ENCODE data around the gene GSG1L.

Gene GSG1L

GRCh38 chr16:27824786-27825185 is 238.7 kb downstream of the GSG1L start:
- TF ChIP-seq CREB1 (IDR thresholded peaks at IDR 0.05; ENCODE audit: low read depth) = no peak
- TF ChIP-seq RAD21 (IDR thresholded peaks at IDR 0.05; ENCODE audit: low read depth) = no peak
- no peak for TF ChIP-seq CEBPB (IDR thresholded peaks at IDR 0.05)
- TF ChIP-seq, protein P1, sequence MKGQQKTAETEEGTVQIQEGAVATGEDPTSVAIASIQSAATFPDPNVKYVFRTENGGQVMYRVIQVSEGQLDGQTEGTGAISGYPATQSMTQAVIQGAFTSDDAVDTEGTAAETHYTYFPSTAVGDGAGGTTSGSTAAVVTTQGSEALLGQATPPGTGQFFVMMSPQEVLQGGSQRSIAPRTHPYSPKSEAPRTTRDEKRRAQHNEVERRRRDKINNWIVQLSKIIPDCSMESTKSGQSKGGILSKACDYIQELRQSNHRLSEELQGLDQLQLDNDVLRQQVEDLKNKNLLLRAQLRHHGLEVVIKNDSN (IDR thresholded peaks at IDR 0.05) = no peak
- no peak for TF ChIP-seq FOXM1 (IDR thresholded peaks at IDR 0.05; ENCODE audit: borderline replicate concordance, low read depth)
- TF ChIP-seq TAF1 (IDR thresholded peaks at IDR 0.05; ENCODE audit: low read depth) = no peak
- TF ChIP-seq EP300 (IDR thresholded peaks at IDR 0.05; ENCODE audit: borderline replicate concordance) = no peak
- TF ChIP-seq ZBTB7A (IDR thresholded peaks at IDR 0.05; ENCODE audit: low read depth) = no peak
- TF ChIP-seq NFIC (IDR thresholded peaks at IDR 0.05) = no peak
- no peak for TF ChIP-seq EGR1 (IDR thresholded peaks at IDR 0.05)
- TF ChIP-seq MAX (IDR thresholded peaks at IDR 0.05) = no peak
- TF ChIP-seq TEAD4 (IDR thresholded peaks at IDR 0.05) = no peak

- TF ChIP-seq CREB1 (IDR thresholded peaks at IDR 0.05; ENCODE audit: low read depth) (no peak), TCF12 (IDR thresholded peaks at IDR 0.05; ENCODE audit: low read depth) (no peak), TAF1 (IDR thresholded peaks at IDR 0.05; ENCODE audit: low read depth) (no peak), MAX (IDR thresholded peaks at IDR 0.05) (no peak), NFIC (IDR thresholded peaks at IDR 0.05) (no peak), YY1 (IDR thresholded peaks at IDR 0.05; ENCODE audit: low read depth) (no peak), CEBPB (IDR thresholded peaks at IDR 0.05) (no peak), EGR1 (IDR thresholded peaks at IDR 0.05) (no peak), RAD21 (IDR thresholded peaks at IDR 0.05; ENCODE audit: low read depth) (no peak), FOXM1 (IDR thresholded peaks at IDR 0.05; ENCODE audit: borderline replicate concordance, low read depth) (no peak), TEAD4 (IDR thresholded peaks at IDR 0.05) (no peak)
- TF ChIP-seq, protein P1 (IDR thresholded peaks at IDR 0.05) = no peak
- TF ChIP-seq, protein P2, sequence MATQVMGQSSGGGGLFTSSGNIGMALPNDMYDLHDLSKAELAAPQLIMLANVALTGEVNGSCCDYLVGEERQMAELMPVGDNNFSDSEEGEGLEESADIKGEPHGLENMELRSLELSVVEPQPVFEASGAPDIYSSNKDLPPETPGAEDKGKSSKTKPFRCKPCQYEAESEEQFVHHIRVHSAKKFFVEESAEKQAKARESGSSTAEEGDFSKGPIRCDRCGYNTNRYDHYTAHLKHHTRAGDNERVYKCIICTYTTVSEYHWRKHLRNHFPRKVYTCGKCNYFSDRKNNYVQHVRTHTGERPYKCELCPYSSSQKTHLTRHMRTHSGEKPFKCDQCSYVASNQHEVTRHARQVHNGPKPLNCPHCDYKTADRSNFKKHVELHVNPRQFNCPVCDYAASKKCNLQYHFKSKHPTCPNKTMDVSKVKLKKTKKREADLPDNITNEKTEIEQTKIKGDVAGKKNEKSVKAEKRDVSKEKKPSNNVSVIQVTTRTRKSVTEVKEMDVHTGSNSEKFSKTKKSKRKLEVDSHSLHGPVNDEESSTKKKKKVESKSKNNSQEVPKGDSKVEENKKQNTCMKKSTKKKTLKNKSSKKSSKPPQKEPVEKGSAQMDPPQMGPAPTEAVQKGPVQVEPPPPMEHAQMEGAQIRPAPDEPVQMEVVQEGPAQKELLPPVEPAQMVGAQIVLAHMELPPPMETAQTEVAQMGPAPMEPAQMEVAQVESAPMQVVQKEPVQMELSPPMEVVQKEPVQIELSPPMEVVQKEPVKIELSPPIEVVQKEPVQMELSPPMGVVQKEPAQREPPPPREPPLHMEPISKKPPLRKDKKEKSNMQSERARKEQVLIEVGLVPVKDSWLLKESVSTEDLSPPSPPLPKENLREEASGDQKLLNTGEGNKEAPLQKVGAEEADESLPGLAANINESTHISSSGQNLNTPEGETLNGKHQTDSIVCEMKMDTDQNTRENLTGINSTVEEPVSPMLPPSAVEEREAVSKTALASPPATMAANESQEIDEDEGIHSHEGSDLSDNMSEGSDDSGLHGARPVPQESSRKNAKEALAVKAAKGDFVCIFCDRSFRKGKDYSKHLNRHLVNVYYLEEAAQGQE (IDR thresholded peaks at IDR 0.05; ENCODE audit: low read depth) = no peak
These were observed 239.5 kb downstream of the GSG1L start for GRCh38 chr16:27824006-27824405.

DNA sequence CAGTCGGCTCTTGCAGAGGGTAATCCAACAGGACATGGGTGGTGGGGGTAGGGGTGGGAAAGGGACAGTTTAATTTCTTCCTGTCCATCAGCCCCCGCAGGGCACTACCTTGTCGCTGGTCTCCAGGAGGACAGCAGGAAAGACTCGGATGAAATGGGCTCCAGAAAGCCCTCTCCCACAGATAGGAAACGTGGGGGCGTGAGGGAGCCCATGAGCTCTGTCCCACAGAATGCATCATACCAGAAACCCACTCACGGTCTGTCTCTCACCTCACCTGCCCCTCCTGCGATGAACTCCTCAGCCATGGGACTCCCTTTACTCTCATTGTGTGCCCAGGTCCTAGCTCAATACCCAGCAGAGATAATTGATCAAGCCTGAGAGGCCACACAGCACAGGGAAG is 240.1 kb downstream of the GSG1L start:
- TF ChIP-seq ZBTB7A (IDR thresholded peaks at IDR 0.05; ENCODE audit: low read depth) = no peak
- TF ChIP-seq YY1 (IDR thresholded peaks at IDR 0.05; ENCODE audit: low read depth) = no peak
- no peak for TF ChIP-seq RAD21 (IDR thresholded peaks at IDR 0.05; ENCODE audit: low read depth)
- no peak for TF ChIP-seq TEAD4 (IDR thresholded peaks at IDR 0.05)
- no peak for TF ChIP-seq TAF1 (IDR thresholded peaks at IDR 0.05; ENCODE audit: low read depth)
- TF ChIP-seq NFIC (IDR thresholded peaks at IDR 0.05) = no peak
- no peak for TF ChIP-seq CREB1 (IDR thresholded peaks at IDR 0.05; ENCODE audit: low read depth)
- TF ChIP-seq, protein P2 (IDR thresholded peaks at IDR 0.05; ENCODE audit: low read depth) = no peak
- no peak for TF ChIP-seq EP300 (IDR thresholded peaks at IDR 0.05; ENCODE audit: borderline replicate concordance)
- no peak for TF ChIP-seq CEBPB (IDR thresholded peaks at IDR 0.05)
- TF ChIP-seq EGR1 (IDR thresholded peaks at IDR 0.05) = no peak
- TF ChIP-seq, protein P1 (IDR thresholded peaks at IDR 0.05) = no peak
- no peak for TF ChIP-seq TCF12 (IDR thresholded peaks at IDR 0.05; ENCODE audit: low read depth)
- TF ChIP-seq MAX (IDR thresholded peaks at IDR 0.05) = no peak
- TF ChIP-seq FOXM1 (IDR thresholded peaks at IDR 0.05; ENCODE audit: borderline replicate concordance, low read depth) = no peak

DNA sequence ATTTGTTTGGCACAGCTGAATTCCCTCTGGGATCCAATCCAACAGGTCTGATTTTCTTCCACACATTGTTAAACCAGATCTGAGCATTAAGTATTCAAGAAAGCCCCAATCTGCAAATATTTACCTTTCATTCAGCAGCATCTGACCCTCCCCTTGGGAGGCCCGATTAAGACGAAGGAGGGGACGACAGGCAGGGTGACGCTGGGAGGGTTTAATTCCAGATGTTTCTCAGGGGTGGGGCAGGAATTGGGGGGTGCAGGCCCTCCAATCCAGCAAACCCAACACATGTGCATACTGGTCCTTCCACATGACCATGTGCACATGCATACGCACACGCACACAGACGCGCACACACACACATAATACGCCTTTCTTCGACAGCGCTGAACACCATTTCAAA is 240.5 kb downstream of the GSG1L start:
- TF ChIP-seq NFIC (IDR thresholded peaks at IDR 0.05) (no peak; the same call in 1 of the 2 replicates), CEBPB (IDR thresholded peaks at IDR 0.05) (no peak), YY1 (IDR thresholded peaks at IDR 0.05; ENCODE audit: low read depth) (no peak), TEAD4 (IDR thresholded peaks at IDR 0.05) (no peak)

DNA sequence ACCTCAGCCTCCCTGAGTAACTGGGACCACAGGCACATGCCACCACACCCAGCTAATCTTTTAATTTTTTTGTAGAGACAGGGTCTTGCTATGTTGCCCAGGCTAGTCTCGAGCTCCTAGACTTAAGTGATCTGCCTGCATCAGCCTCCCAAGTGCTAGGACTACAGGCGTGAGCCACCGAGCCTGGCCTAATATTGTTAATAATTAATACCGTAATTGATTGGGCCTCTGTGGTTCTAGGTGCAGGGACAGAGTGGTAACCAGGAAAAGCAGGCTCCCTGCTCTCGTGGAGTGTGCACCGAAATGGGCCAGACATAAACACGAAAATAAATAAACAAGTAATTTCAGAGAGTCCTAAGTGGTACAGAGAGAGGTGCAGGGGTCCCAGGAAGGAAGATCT is 241.0 kb downstream of the GSG1L start:
- TF ChIP-seq, protein P2 (IDR thresholded peaks at IDR 0.05; ENCODE audit: low read depth) = no peak
- TF ChIP-seq ZBTB7A (IDR thresholded peaks at IDR 0.05; ENCODE audit: low read depth) (no peak), YY1 (IDR thresholded peaks at IDR 0.05; ENCODE audit: low read depth) (no peak), FOXM1 (IDR thresholded peaks at IDR 0.05; ENCODE audit: borderline replicate concordance, low read depth) (no peak), MAX (IDR thresholded peaks at IDR 0.05) (no peak), CEBPB (IDR thresholded peaks at IDR 0.05) (no peak)
